Loucy (cell line): Measurements from ENCODE around the gene PAN2.

Experiments used
- H2AFZ ChIP-seq: fragments of 200-600 bp; sonication (generic); 2 replicates; pipeline ENCODE4 v1.6.0; 2016; ENCODE audit warnings: antibody characterized with exemption, mild to moderate bottlenecking, low read length, moderate library complexity
- H3F3A ChIP-seq: fragments of 200-600 bp; 2 replicates; pipeline ENCODE4 v1.6.0; 2016; ENCODE audit warnings: antibody characterized with exemption, low read depth, mild to moderate bottlenecking
- H3K27me3 ChIP-seq: fragments of 200-600 bp; sonication (generic); 2 replicates; pipeline ENCODE4 v1.6.1; 2014; ENCODE audit warnings: low read length, mild to moderate bottlenecking; ENCODE audit not compliant: insufficient read depth, poor library complexity, severe bottlenecking
- H3K36me3 ChIP-seq: fragments of 200-600 bp; sonication (generic); 2 replicates; pipeline ENCODE4 v1.6.1; 2016; ENCODE audit warnings: low read length; ENCODE audit not compliant: insufficient read depth
- H3K4me1 ChIP-seq: fragments of 200-600 bp; sonication (generic); 2 replicates; pipeline ENCODE4 v1.5.1; 2014; ENCODE audit warnings: low read length, mild to moderate bottlenecking; ENCODE audit not compliant: insufficient read depth, poor library complexity, severe bottlenecking
- H3K4me2 ChIP-seq: fragments of 200-600 bp; sonication (generic); 2 replicates; pipeline ENCODE4 v1.6.0; 2014; ENCODE audit warnings: antibody characterized with exemption, low read length, low read depth, mild to moderate bottlenecking; ENCODE audit not compliant: poor library complexity, severe bottlenecking
- H3K4me3 ChIP-seq: fragments of 200-600 bp; sonication (generic); 2 replicates; pipeline ENCODE4 v1.5.1; 2014; ENCODE audit warnings: low read length, mild to moderate bottlenecking, mixed read lengths; ENCODE audit not compliant: poor library complexity, severe bottlenecking
- H3K79me2 ChIP-seq: fragments of 200-600 bp; sonication (generic); 2 replicates; pipeline ENCODE4 v1.6.1; 2014; ENCODE audit warnings: low read length; ENCODE audit not compliant: insufficient read depth
- H3K9ac ChIP-seq: fragments of 200-600 bp; sonication (generic); 2 replicates; pipeline ENCODE4 v1.6.0; 2014; ENCODE audit warnings: mild to moderate bottlenecking, low read depth, low read length, moderate library complexity; ENCODE audit not compliant: poor library complexity, severe bottlenecking
- H3K9me2 ChIP-seq: fragments of 200-600 bp; sonication (generic); replicated peaks from 2 replicates; pipeline ENCODE4 v1.6.1; 2016; ENCODE audit warnings: low read depth, low read length, mixed read lengths
- H3K9me3 ChIP-seq: fragments of 200-600 bp; sonication (generic); 2 replicates; pipeline ENCODE4 v1.6.1; 2014; ENCODE audit warnings: mild to moderate bottlenecking, antibody characterized with exemption, low read length, low read depth; ENCODE audit not compliant: insufficient read depth
- H4K20me1 ChIP-seq: fragments of 200-600 bp; sonication (generic); 2 replicates; pipeline ENCODE4 v1.6.0; 2014; ENCODE audit warnings: antibody characterized with exemption, low read length, mild to moderate bottlenecking; ENCODE audit not compliant: insufficient read depth, poor library complexity, severe bottlenecking
- CTCF ChIP-seq: fragments of 200-600 bp; sonication (generic); conservative IDR thresholded peaks from 2 replicates; pipeline ENCODE4 v1.5.1; 2014; ENCODE audit warnings: mild to moderate bottlenecking, antibody characterized with exemption, low read length
- EZH2phosphoT487 ChIP-seq: fragments of 200-600 bp; IDR thresholded peaks from 2 replicates; pipeline ENCODE4 v1.6.1; 2018; ENCODE audit warnings: antibody characterized with exemption, mild to moderate bottlenecking, moderate library complexity, borderline replicate concordance

PAN2 gene

GRCh38 chr12:56304276-56304675, 29.5 kb downstream of the PAN2 start:
- Histone ChIP-seq H4K20me1 (no peaks in the 10 kb centered on the region), H3K9me2 (no peaks in the 10 kb centered on the region), H3K36me3 (no peaks in the 10 kb centered on the region), H3K4me3 (no peak overlapping the region), H3K9me3 (no peaks in the 10 kb centered on the region), H3K27me3 (no peaks in the 10 kb centered on the region), H3K79me2 (peaks cover 21% of the 10 kb centered on the region), H3K4me1 (peaks cover 17% of the 10 kb centered on the region), H3F3A (no peaks in the 10 kb centered on the region), H3K4me2 (no peak overlapping the region), H2AFZ (no peak overlapping the region), H3K9ac (no peak overlapping the region)
- TF ChIP-seq EZH2phosphoT487 (no peak), CTCF (no peak)

GRCh38 chr12:56300644-56301464, 32.9 kb downstream of the PAN2 start:
- H3F3A ChIP-seq, result no peaks in the 10 kb centered on the region
- peak overlapping the region; percentile 80 for H3K9ac ChIP-seq
- H3K9me2 ChIP-seq, result no peaks in the 10 kb centered on the region
- no peaks in the 10 kb centered on the region for H3K9me3 ChIP-seq
- no peaks in the 10 kb centered on the region for H3K36me3 ChIP-seq
- peak overlapping the region; percentile 87 for H3K4me2 ChIP-seq
- peaks cover 33% of the 10 kb centered on the region for H4K20me1 ChIP-seq
- peaks cover 55% of the 10 kb centered on the region for H3K79me2 ChIP-seq
- peak overlapping the region; percentile 89 for H2AFZ ChIP-seq
- peak overlapping the region; percentile 95 for H3K4me3 ChIP-seq
- TF ChIP-seq CTCF (no peak), EZH2phosphoT487 (no peak)
- H3K4me1 ChIP-seq, result peaks cover 44% of the 10 kb centered on the region
- H3K27me3 ChIP-seq, result no peaks in the 10 kb centered on the region

GRCh38 chr12:56299853-56300643, 33.8 kb downstream of the PAN2 start, which contains the start of gene CS:
Gene CS, minus strand, starts transcription at chr12:56300330. Its CDS starts 129 bp downstream, at chr12:56300201.
- peaks cover 63% of the 10 kb centered on the region for H3K79me2 ChIP-seq
- peaks cover 44% of the 10 kb centered on the region for H3K4me1 ChIP-seq
- H2AFZ ChIP-seq, result peak within 1 kb of the TSS; percentile 89
- H3K4me2 ChIP-seq, result peak within 1 kb of the TSS; percentile 87
- no peak for TF ChIP-seq CTCF
- TF ChIP-seq EZH2phosphoT487, result no peak
- H3K36me3 ChIP-seq, result no peaks in the 10 kb centered on the region
- H3K9me3 ChIP-seq, result no peaks in the 10 kb centered on the region
- peak within 1 kb of the TSS; percentile 95 for H3K4me3 ChIP-seq
- peaks cover 33% of the 10 kb centered on the region for H4K20me1 ChIP-seq
- no peaks in the 10 kb centered on the region for H3K9me2 ChIP-seq
- H3K27me3 ChIP-seq, result no peaks in the 10 kb centered on the region
- H3K9ac ChIP-seq, result peak within 1 kb of the TSS; percentile 80
- H3F3A ChIP-seq, result no peaks in the 10 kb centered on the region
